ENCODE results near the gene WFIKKN2.
A peak's percentile ranks its signal among the peaks of the same experiment; 100 is the strongest.

The WFIKKN2 gene

DNA sequence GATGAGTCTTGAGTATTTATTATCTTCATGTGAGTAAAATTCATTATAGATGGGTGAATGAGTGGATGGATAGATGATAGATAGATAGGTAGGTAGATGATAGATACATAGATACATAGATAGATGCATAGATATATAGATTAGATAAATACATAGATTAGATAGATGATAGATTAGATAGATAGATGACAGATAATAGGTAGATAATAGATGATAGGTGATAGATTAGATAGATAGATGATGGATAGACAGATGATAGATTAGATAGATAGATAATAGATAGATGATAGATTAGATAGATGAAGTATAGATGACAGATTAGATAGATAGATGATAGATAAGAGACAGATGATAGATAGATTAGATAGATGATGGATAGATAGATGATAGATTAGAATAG, 21.8 kb upstream of the WFIKKN2 start:
- no peak for DNase-seq

DNA sequence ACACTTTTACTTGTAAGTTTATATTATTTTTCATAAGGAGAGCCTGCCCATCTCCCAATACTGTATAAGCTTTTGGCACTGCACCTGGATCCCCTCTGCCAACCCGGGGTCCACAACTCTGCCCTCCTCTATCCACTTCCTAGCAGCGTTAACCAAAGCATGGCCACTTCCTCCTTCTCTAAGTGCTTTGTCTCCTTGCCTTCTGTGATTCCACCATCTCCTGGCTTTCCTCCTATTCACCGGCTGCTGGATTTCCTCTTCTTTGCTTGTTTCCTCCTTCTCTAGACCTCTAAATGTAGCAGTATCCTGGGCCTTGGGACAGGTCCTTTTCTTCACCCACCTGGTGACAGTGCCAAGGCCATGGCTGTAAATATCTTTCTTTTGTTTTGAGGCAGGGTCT, 20.0 kb upstream of the WFIKKN2 start:
- no peak for DNase-seq

DNA sequence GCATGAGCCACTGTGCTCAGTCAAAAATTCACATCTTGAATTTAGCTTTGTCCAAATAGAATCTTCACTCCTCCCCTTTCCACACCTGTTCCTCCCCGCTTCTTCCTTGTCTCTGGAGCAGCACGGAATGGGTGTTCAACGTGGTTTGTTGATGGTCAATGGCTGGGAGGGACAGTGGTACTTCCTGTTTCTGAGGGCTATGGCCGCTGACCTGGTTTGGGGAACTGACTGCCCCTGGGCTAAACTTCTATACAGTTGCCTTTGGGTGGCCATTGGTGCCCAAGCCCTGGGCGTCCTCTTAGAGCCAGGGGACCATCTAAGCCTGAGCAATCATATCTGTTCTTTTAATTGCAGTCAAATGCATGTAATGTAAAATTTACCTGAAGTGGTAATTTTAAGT, 19.1 kb upstream of the WFIKKN2 start:
- no peak for DNase-seq

DNA sequence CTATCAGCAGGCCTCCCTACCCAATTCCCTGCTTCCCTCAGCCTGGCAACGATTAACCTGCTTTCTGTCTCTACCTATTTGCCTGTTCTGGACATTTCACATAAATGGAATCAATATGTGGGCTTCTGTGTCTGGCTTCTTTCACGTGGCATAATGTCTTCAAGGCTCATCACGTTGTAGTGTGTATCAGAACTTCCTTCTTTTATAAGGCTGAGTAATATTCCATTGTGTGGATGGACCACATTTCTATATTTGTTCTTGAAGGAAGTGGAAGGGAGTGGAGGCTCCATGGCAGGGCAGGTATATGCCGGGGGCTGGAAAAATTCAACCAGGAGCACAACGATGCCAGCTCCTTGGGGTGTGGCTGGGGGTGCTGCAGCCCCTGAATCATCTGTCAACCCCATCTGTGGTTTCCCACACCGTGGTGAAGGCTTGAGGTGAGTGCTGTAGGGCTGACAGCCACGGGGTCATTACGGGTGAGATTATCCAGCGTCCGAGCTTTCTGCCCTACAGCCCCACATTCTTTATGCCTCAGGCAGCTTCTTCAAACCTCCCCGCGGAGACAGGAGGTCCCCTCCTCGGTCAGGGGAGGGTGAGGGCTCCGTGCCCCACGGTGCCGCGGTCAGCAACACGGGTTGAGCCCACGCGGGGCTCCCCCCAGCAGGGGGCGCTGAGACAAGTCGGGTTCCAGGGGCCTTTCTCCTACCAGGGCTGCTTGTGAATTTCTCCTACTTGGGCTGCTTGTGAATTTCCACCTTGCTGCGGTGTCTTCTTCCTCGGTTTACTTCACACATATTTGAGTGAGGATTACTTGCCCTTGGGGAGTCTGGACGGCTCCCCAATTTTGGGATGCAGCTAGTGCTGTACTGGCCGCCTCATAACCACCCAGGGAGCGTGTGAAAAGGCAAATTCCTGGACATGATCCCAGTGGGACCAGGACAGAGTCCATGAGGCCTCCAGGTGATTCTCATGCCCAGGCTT, 18.3 kb upstream of the WFIKKN2 start:
- peak; percentile 21 to 46 (median 42) for DNase-seq

DNA sequence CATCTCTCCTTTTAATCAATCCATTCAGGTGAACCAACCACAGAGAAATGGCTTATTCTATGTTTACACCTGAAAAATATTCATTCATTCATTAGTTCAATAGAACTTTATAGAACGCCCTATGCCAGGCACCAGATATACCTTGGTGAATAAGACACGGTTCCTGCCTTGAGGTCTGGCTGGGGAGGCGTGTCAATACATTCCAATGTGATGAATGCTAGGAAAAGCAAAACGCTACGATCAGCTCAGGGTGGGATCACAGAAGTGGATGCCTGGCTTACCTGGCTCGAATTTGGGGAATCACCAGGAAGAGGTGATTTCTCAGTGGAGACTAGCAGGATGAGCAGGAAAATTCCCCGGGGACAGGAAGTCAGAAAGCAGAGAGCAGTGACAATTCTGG, 17.5 kb upstream of the WFIKKN2 start:
- DNase-seq: no peak

DNA sequence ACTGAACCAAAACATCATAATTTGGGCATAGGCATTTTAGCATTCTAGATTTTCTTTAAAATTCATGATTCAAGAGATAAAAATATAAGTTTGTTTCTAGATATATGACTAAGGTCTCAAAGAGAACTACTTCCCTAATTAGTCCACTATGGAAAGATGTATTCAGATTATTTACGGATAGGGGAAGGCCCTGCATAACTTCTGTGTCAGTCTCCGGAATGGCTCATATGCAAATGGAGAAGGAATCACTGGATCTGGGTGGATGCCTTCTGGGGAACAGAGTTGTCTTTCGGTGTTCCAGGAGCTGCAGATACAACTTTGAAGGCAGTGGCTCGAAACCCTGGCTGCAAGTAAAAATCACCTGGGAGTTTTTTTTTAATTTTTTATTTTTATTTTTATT, 17.1 kb upstream of the WFIKKN2 start:
- no peak for DNase-seq

DNA sequence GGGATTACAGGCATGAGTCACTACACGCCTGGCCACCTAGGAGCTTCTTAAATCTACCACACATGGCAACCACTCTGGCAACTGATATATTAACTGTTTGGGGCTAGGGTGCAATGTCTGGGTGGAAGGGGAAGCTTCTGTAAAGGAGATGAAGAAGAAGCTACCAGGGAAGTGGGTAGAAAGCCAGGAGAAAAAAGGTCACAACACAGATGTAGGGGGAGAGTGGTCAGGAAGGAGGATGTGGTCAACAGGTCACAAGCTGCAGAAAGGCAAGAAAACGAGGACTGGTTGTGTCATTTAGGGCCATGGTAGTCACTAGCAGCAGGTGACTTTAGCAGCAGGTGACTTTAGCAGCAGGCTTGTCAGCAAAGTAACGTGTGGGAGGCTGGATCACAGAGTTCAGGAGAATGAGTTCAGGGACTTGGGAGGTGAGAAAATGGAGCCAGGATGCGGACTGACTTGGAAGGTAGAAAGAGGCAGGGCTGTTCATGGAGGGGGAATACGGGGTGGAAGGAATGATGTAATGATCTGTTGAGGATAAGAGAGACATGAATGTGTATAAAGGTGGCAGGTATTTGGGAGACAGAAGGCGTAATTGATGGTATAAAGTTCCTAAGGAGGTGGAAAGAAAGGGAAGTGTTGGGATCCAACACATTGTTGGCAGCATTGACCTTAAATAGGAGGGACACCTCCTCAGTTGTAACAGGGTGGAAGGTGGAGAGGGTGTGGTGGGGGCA, 16.3 kb upstream of the WFIKKN2 start:
- DNase-seq: no peak

DNA sequence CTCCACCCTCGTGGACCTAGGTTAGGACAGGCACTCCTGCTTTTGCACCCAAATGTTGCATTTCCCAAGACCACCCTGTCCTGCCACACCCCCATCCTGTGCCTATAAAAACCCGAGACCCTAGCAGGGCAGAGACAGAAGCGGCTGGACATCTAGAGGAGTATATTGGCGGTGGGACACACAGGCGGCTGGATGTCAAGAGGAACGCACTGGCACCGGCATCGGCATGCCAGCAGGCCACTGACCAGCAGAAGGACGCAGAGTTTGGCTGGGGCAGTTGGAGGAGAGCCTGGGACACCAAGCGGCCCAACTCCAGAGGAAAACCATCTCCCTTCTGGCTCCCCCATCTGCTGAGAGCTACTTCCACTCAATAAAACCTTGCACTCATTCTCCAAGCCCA, 14.7 kb upstream of the WFIKKN2 start:
- DNase-seq: no peak

DNA sequence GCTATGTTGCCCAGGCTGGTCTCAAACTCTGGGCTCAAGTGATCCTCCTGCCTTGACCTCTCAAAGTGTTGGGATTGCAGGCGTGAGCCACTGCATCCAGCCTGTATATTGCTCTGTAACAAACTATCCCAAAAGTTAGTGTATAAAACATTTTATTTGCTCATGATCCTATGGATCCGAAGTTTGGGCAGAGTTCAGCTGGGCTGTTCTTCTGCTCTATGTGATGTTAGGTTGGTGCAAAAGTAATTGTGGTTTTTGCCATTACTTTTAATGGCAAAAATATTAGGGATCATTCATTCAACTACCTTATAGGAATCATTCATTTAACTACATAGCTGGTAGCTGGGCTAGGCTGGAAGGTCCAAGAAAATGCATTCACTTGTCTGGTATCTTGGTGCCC, 12.8 kb upstream of the WFIKKN2 start:
- no peak for DNase-seq

DNA sequence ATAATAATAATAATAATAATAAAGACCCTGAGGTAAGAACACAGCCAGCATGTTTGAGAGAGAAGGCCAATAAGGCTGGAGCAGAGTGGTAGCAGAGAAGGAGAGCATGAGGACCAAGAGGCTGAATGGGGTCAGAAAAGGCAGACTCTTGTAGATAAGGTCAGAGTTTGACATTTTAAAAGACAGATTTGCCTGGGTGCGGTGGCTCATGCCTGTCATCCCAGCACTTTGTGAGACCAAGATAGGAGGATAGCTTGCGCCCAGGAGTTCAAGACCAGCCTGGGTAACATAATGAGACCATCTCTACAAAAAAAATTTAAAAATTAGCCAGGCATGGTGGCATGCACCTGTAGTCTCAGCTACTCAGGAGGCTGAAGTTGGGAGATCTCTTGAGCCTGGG, 11.0 kb upstream of the WFIKKN2 start:
- no peak for DNase-seq

DNA sequence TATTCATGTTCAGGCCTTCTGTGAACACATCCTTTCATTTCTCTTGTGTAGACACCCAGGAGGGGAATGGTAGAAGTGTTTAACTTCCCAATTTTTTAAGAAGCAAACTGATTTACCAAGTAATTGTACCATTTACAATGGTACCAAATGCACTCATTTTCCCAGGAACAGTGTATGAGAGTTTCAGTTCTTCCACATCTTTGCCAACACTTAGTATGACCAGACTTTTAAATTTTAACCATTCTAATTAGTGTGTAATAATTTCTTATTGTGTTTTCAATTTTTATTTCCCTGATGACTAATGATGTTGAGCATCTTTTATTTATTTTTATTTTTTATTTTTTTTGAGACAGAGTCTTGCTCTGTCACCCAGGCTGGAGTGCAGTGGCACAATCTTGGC, 10.2 kb upstream of the WFIKKN2 start:
- DNase-seq: no peak

DNA sequence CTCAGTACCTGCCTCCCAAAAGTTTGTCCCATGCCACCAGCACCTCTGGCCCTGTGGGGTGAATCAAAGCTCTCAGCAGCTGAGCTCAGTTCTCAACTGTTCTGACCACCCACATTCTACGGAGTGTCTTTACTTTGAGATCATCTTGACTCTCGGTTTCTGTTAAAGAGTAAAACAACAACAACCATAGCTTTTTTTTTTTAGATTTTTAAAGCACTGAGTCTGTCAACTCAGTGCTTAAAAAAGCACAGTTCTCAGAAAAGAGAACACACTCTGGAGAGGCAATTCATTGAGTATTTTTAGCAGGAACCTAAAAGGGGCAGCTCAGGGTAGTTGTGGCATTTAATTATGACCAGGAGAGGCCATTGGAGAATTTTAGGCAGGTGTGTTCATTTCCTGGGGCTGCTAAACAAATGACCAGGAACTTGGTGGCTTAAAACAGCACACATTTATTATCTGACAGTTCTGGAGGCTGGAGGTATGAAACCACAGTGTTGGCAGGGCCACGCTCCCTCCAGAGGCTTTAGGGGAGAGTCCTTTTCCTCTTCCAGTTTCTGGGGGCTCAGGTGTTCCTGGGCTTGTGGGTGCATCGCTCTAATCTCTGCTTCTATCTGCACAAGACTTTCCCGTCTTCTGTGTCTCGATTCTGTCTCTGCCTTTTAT, 6.7 kb upstream of the WFIKKN2 start:
- no peak for DNase-seq

DNA sequence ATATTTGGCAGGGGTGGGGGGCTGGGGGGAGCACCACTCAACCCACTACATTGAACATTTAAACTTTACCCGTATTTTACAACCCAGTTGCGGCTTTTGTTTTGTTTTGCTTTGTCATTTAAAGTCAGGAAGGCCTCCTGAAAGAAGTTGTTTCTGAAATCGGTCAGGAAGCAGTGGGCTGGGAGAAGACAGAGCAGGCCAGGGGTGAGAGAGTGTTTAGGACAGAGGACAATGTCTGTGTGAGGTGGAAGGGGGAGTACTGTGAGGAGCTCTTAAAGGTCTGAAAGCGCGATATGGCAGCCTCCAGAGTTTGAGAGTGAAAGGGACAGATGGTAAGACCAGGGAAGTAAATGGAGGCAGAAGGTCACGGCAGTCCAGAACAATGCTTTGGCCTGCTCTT, 6.1 kb upstream of the WFIKKN2 start:
- DNase-seq: no peak

DNA sequence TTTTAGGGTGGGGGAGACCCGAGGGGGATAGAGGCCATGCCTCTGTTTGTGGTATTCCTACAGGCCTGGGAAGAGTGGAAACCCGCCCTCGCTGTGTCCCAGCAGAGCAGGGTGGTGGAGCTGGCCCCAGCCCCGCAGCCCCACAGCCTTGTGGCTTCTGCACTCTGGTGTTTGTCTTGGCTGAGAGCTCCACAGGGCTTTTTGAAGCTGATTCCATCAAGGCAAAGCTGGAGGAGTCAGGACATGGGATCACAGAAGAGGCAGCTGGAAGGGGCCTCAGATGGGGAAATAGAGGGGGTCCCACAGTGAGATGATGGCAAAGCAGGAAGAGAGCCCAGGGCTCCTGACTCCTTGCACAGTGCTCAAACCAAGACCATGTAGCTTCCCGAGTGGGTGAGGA, 5.0 kb upstream of the WFIKKN2 start:
- DNase-seq: no peak

DNA sequence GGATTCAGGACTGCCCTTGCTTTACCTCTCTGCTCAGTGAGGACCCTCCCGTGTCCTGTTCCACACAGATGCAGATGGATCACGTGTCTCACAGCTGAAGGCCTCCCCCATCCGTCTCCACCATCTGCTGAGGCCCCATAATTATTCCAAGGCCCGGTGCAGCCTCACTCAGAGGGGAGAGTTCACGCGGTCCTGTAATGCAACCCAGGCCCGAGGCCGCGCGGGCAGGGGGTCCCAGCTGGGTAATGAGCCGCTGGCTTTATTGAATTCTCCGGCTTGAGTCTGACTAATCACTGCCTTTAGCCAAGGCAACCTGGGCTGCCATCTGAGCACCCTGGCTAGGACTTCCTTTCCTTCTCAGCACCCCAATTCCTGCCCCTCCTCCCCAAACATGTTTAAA, 4.4 kb upstream of the WFIKKN2 start:
- no peak for DNase-seq

DNA sequence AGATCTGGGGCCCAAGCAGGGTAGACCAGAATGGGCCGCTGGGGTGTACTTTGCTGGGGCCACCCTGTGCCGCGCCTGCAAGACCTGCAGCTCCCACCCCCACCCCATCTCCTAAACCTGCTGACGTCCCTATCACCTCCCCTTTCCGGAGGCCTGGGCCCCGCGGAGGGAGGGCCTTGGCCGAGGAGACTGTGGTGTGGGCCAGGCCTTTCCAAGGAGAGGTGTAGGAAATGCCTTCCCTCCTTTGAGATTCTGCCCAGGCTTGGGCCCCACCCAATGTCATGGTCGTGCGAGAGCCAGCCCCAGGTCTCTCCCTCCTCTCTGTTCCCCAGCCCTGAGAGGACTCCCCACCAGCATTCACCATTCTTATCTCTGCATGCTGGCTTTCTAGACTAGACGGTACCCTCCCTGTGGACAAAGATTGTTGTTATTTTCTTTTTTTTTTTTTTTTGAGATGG, 3.9 kb upstream of the WFIKKN2 start:
- no peak for DNase-seq

DNA sequence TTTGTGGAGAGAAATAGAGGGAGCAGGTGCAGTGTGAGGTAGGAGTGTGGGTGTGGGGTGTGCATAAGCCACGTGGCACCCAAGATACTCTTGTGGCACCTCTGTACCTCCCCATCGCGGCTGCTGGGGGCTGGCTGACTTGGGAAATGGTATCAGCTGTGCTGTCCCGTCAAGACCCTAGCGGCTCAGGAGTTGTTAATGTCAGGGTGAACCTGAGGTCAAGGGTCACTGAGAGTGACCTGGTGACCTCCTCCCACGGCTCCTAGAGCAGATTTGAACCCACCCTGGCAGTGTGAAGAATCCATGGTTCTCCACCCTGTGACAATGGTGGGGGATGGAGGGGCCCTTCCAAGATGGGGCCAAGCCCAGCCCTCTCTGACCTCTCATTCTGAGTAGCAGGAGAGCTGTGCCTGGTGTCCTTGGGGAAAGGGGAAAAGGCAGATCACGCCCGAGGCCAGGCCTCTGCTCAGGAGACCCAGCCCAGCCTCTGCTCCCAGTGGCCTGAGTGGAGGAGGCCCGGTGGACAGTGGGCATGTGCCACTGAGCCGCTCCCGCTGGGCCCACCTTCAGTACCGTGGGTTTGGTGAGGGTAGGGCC, 3.0 kb upstream of the WFIKKN2 start:
- DNase-seq: no peak

DNA sequence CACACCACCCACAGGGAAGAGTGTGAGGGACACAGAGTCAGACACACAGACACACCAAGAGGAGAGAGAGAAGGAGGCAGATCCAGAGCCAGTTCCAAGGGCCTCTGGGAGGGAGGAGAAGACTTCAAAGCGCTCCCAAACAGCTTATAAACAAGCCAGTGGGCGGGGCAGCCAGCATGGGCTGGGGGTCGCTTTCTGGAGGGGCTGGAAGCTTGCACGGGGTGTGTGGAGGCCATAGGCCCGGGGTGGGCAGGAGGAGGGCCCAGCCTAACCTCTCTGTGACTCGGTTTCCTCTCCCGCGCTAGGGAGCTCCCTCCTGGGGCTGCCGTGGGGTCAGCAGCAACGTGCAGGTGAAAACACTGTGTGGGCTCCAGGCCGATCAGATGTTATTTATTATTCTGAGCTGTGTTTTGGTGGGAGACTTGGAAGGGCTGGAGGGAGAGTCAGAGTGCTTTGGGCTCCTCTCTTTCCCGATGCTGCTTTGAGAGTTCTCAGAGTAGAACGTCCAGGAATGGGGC, 2.5 kb upstream of the WFIKKN2 start:
- no peak for DNase-seq

DNA sequence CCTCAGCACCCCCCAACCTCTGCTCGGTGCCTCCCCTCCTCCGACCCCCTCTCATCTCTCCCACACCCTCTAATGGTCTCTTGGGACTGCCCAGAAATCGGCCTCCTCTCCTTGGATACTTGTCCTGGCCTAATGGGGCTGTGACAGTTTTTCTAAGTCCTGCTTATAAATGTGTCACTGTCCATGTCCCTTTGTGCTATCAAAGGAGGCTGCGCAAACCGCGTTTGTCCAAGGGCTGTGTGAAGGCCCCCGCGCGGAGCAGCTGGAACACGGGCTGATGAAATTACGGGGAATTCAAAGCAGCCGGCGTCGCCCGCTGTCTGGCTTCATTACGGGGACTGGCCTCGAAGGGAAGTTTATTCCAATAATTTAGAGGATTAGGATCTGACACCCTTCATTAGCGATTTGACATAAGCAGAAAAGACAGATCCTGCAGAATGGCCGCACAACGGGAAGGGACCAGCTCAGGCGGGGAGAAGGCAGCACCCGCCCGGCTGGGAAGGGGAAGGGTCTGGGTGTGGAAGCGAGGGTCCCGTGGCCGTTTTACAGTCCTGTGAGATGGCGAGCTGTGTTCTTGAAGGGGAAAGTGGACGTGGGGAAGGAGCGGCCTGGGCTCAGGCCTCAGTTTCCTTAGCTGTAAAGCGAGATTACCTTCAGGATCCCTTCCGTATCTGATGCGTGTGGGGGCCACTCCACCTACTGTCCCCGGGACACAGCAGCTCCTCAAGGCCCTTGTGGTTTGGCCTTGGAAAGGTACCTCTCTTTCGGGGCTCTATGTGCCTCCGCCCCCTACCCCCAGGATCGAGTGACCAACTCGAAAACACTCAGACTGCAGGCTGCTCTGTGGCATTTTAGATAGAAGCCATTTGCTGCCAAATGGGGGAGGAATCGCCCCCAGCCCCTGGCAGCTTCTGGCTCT, 1.6 kb upstream of the WFIKKN2 start:
- DNase-seq: no peak

DNA sequence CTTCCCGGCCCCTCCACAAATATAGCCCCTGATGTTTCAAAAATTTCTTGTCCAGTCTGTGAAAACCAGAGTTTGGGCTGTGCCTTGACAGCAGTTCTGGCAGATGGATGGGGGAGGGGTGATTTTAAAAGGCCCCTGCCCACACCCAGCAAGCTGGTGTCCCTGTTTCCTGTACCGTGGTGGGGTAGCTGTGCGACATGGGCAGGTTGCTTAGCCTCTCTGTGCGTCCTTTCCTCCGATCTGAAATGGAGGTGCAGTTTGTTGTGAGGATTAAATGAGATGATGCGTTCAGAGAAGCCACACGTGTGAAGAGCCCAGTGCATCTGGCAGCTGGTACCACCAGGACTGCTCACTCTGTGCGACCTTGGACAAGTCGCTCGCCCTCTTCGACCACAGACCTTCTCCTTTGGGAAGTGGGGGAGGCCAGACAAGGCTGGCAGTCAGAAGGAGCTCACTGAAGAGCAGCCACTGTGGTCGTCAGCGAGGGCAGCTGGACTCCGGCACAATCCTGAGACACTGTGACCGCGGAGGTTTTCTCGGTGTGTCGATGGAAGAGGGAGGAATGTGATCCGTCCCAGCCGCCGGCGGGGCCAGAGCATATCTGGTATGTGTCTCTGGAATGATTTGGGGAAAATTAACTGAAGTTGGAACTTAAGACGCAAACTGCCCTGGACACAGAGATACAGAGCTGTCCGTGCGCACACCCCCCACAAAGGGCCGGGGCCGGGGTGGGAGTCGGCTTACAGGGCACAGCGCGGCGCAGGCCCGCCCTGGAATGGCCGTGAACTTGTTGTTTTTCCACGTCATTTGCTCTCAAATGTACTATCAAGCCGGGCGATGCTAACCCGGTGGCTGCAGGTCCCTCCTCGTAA, 721 bp upstream of the WFIKKN2 start:
- DNase-seq: no peak

DNA sequence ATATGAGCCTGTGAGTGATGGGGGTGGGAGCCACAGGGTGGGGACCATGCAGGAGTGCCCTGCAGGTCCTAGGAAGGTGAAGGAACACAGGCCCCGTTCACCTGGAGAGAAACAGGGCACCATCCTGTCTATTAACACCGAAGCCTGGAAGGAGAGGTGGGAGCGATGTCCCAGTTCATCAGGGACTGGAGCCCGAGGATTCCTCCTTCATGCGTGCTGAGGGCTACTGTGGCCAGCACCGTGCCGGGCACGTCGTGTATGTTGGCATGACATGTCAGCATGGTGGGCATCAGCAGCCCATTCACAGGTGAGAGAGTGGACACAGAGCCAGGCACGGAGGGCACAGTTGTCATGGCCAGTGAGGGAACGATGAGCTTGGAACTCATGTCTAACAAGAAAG, 1.4 kb downstream of the WFIKKN2 start:
- no peak for DNase-seq

Measured in activated CD4-positive, CD25-positive, alpha-beta regulatory T cell (primary cell).